HG03457 (cell line): ENCODE results near the gene ZP1.

ENCODE experiments used
- ATAC-seq: cut with Tn5 transposase; IDR thresholded peaks from one replicate; pipeline ENCODE4 v1.9.1; 2021; ENCODE audit warnings: moderate number of reproducible peaks; ENCODE audit not compliant: unreplicated experiment

The ZP1 gene

DNA sequence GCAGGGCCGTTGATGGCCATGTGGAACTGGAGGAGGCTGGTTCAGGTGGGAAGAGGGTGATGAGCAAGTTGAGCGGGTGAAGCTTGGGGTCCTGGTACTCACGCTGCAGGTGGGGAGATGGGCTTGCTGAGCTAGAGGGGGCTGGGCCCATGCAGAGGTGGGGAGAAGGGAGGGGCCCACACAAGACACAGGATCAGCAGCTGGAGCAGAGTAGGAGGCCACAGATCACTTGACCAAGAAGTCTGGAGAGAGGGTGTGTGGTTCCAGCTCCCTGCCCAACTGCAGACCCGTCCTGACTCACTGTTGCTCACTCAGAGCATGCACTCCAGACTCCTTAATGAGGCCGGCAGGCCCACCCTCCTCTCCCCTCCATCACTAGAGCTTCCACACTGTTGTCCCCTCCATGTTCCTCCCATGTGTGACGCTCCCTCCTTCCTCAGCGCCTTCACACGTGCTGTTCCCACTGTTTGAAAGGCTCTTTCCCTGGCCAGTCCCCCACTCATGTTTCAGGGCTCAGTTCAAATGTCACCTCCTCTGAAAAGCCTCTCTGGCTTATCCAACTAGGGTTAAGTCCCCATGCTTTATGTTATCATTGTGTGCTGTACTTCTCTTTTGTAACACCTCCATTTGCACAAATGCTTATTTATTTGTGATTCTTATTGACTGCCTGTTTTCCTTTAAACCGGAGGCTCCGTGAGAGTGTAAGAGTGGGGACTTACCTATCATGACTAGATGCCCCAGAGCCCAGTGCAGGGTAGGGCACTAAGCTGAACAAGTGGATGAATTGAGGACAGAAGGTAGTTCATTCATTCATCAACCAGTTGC, 23.1 kb upstream of the ZP1 start:
- no peak for ATAC-seq

DNA sequence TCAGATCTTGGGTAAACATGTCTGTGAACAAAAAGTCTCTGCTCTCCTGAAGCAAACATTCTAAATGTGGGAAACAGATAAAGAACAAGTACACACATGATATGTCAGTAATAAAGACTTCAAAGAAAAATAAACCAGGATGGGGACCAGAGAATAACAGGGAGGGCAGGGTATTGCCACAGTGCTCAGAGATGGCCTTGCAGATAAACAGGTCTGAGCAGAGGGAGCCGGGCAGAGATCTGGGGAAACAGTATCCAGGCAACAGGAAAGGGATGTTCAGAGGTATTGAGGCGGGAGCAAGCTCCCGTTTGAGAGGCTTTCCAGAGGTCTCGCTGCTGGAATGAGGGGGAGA, 22.5 kb upstream of the ZP1 start:
- no peak for ATAC-seq

DNA sequence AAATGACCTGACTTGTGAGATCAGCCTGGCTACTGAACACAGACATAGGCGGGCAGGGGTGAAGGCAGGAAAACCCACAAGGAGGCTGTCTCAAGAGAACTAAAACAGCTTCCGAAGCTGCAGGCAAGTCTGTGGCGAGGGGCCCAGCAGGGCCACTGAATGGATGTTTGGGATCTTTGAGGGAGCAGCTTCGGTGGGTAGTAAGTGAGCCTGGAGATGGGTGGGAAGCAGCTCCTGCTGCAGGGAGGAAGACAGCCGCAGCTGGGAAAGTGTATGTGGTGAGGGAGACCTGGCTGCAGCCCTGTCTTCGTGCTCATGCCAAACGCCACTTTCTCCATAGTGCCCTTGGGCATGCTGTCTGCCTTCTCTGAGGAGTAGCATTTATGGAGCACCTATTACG, 22.0 kb upstream of the ZP1 start:
- no peak for ATAC-seq

DNA sequence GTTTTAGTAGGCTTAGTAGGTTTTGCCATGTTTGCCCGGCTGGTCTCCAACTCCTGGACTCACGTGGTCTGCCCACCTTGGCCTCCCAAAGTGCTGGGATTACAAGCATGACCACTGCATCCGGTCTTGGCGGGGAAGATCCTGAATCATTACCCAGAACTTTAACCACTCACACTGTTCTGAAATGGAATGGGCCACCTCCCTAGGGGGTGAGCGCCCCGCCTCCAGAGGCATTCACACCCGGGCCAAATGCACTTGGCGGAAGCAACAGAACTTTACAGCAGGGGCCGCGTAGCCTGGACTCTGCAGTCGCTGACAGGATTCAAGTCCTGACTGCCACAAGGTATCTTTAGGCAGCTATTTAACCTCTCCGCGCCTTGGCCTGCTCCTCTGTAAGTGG, 20.1 kb upstream of the ZP1 start:
- ATAC-seq, result no peak

DNA sequence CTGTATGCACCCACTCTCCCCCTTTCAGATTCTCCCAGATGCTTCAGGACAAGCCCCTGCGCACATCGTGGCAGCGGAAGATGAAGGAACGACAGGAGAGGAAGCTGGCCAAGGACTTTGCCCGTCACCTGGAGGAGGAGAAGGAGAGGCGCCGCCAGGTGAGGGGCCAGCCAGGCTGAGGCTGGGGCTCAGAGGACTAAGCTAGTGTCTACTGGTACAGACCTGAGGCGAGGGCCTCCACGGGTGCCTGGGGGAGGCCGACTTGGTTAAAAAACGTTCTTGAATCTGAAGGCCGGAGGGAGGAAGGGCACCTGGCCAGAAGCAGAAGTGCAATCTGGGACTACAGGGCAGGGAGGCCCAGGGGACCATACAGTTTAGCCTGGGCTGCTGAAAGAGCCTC, 19.4 kb upstream of the ZP1 start:
- ATAC-seq, result no peak

DNA sequence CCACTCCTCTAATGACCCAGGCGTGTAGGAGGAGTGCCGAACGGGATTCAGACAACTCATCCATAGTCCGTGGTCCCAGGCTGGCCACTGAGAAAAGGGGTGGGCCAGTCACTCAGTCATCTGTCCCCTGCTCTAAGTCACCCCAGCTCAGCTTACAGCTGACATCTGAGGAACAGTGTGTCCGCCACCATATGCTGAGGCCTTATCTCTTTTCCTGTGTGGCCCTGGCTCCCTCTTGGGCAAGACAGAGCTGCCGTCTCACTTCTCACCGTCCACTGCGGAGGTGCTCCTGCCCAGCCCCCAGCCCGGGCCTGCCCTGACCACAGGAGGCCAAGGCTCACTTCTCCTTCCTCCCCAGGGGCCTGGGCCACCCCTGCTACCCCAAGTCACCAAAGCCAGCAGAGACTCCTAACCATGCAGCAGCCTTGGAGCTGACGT, 18.6 kb upstream of the ZP1 start:
- ATAC-seq, result no peak

DNA sequence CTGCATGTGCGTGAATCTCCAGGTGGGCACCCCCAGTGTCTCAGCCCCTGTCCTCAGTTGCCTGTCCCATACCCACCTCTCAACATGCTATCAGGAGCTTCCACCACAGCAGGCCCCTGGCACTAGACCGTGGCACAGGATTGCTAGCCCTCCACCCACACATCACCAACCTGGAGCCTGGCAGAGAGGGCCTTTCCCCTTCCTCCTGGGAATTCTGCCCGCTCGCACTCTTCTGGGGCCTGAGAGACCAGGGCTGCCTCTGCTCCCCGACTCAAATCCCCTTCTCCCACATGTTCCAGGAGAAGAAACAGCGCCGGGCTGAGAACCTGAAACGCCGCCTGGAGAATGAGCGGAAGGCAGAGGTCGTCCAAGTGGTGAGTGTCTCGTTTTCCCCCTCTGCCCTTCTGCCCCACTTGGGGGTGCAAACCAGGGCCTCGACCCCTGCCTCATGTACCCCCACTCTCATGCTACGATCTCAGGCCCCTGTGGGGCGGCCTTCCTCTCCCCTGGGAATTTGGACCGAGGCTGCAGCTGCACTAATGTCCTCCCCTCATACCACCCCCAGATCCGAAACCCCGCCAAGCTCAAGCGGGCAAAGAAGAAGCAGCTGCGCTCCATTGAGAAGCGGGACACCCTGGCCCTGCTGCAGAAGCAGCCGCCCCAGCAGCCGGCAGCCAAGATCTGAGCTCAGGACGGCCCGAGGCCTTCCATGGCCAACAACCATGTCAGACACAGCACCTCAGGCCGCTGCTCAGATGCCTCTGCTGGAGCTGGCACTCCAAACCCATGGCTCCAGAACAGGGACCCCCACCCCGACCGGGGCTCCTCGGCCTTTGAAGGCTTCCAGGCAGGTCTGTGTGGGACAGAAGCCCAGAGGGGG, 17.5 kb upstream of the ZP1 start:
- no peak for ATAC-seq

DNA sequence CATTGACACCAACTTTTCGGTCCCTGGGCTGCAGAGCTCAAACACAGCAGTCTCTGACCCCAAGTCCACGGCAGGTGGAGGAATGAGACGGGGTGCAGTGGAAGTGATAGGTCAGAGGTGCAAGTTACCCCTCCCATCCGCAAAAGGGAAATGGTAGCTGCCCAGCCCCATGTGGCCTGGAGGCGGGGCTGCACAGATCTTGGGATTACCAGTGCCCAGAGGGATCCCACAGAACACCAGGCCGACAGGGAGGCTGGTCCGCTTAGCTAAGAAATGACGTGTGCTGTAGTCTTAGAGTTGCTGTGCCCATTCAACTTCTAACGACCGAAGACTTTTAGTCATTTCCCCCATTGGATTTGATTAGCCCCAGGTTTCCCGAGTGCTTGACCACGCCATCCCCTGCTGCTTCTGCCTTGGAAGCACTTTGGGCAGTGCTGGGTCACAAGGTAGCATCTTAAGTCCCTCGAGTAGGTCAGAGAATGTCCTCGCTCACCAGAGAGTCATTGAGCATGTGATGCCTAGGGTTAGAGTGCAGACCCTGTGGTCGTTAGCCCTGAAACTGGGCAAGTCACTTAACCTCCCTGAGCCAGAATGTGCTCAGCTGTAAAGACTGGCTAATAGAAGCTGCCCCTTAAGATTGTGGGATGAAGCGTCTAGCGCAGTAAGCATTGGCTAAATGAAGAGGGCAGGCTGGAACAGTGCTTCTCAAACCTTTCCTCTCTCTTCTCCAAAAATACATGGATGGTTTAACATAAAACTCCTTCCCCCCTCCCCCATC, 15.8 kb upstream of the ZP1 start:
- no peak for ATAC-seq

DNA sequence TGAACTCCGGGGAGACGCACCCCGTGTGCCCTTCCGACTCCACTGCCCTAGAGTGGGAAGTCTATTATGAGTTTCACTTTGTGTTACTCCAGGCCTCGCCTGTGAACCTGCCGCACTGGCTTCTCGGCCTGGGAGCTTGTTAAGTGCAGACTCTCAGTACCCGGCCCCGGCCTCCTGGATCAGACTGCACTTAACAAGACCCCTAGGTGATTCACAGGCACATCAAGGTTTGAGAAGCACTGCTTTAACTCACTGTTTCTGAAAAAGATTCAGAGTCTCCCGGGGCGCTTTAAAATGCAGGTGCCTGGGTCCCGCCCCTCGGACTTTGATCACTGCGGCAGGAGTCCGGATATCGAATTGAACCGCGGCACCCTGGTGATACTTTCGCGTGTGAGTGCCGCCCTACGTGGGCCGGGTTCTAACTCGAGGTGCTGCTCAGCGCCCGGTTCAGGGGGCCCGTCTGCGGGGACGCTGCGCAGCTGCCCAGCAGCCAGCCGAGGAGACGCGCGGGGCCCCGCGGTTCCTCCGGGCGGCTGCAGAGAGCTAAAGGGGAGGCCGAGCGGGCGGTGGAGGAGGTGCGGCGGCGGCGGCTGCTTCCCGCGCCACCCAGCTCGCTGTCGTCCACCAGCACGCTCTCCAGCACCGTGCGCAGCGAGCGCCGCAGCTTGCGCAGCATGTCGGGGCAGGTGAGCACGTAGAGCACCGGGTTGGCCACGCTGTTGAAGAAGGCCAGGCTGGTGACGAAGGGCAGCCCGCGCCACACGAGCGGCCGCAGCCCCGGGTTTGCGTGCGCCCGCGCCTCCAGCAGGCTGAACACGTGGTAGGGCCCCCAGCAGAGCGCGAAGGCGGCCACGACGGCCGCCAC, 15.0 kb upstream of the ZP1 start:
- ATAC-seq, result no peak

DNA sequence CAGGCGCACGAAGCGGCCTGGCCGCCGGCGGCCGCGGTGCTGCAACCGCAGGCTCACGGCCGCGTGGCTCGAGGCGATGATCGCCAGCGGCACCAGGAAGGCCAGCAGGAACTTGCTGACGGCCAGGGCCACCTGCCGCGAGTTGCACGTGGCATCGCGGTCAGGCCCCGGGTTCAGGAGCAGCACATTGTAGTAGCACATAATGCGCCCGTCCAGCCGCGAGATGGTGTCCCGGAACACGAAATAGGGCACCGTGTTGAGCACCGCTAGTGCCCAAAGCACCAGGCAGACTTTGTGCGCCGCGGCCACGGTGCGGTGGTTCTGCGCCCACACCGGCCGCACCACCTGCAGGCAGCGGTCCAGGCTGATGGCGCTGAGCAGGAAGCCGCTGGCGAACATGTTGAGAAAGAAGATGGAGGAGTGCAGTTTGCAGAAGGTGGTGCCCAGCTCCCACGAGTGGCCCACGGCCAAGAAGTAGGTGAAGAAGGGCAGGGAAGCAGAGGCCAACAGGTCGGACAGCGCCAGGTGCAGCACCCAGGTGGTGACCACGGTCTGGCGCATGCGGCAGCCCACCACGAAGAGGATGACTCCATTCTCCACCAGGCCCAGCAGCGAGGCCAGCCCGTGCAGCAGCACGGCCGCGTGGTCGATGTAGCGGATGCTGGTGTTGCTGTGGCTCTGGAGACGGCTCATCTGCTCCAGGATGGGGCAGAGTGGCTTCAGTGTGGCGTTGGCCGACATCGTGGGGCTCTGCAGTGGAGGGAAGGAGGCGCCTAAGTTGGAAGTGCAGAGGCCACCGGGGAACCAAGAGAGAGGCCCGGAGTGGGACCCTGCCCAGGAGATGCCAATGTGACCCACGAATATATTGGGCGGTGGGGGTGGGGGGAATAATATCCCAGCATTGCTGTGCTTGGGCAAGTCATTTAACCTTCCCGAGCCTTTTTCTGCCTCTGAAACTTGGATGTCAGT, 14.1 kb upstream of the ZP1 start:
- ATAC-seq, result no peak

DNA sequence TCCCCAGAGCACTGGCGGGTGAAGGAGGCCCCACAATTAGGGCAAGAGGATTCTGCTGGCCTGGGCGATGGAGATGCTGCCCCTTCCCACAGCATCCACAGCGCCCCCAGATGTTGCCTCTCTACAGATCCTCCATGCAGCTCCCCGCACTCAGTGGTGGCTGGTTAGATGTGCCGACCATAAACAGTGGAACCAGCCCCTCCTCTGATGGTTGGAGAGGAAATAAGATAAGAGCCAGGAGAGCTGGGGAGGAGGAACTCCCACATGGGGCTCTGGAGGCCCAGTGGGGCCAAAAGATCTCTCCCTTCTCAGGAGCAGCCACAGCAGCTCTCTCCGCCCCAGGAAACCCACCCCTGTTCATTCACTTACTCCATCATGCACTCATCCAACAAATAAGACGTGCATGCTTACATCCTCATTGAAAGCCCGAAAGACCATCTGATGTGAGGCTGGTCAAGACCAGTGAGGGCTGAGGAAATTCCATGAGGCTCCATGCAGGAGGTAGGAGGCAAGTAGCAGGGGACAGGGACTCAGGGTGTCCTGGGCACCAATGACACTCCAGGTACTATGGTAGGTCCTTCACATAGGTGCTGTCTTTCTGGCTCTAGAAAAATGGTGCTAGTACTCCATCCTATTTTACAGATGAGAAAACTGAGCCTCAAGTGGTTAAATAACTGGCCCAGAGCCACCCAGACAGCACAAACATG, 13.0 kb upstream of the ZP1 start:
- ATAC-seq, result no peak

DNA sequence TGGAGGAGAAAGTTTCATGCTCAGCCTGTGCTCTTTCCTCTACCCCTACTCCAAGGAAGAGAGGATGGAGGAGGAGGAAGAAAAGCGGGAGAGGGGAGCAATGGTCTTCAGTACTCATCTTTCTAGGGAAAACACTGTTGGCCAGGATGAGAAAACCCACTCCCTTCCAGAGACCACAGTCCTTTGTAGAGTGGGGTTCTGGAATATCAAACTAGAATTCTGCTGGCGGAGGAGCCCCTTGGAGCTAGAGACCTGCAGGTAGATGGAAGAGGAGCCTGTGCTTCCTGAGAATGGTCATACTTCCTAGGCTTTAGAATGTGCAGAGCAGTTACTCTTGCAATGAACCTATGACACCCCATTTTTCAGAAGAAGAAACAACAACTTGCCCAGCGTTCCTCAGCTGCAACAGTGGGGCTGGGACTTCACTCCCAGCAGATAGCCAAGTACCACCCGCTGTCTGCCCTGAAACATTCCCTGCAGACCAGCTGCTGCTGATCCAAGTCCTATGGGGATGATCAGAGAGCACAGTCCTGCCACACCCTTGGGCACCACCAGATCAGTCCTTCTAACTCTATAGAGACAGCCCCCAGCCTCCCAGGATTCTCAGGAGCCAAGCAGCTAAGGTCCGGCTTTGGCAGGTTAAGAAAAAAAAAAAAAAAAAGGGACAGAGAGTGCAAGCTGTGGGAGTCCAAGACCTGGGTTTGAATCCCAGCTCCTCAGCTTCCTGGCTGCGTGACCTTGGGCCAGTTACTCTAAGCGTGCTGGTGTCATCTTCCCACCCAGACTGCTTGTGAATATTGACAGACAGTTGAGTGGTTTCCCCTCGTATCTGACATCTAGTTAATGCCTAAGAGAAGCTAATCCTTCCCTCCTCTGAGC, 12.3 kb upstream of the ZP1 start:
- ATAC-seq, result no peak

DNA sequence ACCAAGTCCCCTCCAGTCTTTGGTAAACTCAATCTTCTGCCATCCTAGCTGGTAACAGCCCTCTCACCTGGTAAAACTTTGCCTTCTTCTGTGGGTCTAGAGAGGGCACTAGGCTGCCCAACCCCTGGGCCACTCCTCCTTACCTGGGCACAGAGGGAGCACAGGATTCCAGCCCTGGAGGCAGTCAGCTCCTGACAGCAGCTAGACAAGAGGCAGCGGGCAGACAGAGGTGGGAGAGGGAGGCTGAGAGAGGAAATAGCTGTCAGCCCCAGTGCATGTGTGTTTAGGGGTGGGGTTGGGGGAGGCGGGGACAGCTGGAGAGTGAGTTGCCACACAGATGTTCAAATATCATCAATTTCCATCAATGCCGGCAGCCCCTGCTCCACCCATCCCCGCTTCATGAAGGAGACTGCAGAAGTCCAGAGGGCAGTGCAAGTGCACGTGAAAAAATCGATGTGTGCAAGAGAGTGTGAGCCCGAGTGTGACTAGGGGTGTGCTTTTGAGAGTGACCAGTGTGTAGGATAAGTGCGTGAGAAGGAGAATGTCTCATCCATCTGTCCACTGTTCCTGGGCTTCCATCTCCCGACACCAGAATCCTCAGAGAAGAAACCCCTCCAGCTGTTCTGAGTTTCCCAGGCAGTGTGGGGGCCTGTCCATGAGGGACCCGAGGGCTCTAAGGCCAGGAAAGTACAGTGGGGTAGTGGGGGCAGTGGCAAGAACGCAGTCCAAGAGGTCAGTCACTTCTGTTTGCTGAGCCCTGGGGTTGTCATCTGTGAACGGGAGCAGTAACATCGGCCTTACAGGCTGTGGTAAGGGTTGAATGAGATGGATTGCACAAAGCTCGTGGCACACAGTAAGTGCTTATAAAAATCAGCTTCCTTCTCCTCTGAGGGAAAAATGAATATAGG, 11.4 kb upstream of the ZP1 start, which contains the start of gene PTGDR2:
PTGDR2 (minus strand) TSS at position 225 of the 908 bp plus-strand sequence. CDS start 2,228 bp downstream, outside the sequence.
- no peak for ATAC-seq

DNA sequence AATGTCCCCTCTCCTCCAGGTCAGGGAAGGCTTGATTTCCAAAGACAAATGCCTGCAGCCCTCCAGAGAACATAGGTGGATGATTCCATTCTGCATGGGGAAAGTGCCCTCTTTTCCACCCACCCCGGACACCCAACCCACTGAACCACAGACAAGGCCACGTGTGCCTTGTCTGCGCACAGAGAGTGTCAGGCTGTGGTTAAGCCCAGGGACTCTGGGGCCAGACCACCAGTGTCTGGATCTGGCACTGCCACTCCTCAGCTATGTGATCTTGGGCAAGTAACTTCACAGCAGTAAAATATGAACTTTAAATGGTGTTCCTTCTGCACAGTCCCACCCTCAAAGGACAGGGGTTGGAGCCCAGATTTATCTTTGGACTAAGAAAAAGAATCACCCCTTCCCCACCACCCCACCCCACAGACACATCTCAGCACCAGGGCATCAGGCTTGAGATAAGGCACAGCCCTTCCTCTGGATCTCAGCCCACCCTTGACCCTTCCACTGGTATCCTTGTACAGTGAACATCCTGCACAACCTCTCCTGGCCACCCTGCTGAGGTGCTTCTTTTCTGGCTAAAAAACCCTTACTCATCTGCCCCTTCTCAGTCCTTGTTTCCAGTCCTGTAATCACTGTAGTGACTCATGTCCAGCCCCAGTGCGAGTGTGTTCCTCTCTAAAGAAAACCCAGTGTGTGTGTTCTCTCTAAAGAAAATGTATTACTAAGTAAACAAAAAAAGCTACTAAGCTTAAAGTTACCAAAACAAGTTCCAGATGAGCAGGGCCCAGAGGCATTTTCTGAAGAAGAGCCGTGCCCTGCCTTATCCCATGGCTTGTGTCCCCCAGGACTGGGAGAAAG, 9.7 kb upstream of the ZP1 start:
- no peak for ATAC-seq

DNA sequence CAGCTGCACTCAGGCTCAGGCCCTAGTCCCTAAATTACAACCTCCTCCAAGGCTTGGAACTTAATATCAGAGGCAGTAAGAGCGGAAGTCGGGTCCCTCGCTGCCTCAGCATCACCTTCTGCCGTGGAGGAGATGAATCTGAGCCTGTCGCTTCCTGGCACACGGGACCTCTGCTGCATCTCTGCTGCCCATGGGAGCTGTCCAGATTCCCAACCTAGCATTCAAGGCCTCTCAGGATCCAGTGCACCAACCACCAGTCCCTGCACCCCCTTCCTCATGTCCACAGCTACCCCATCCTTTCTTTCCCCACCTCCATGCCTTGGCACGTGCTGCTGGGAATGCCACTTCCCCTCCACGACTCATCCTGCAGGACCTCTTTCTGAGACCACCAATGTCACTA, 9.1 kb upstream of the ZP1 start:
- no peak for ATAC-seq
